SK-N-SH (cell line): ENCODE measurements around the gene GGA2. TPM values are rescaled to one million over a fixed set of nuclear protein-coding genes. Genes with fewer than 3 reads are reported as not detected.

Experiments
- CTCF ChIA-PET: fragments of 300-600, 350-600 bp; formaldehyde crosslinking; extraction: SDS; loops from one replicate; lab custom pipeline; 2021; lab: Yijun Ruan, JAX
- POLR2A ChIA-PET: fragments of 350-600 bp; sonication (Branson Sonifier 250); formaldehyde crosslinking; extraction: SDS; loops from one replicate; lab custom pipeline; 2020; ENCODE audit warnings: antibody characterized with exemption, inconsistent platforms; lab: Yijun Ruan, JAX
- DNase-seq: peaks from one replicate; pipeline ENCODE4 v3.0.0; 2012
- H2AFZ ChIP-seq: fragments of 200-600 bp; sonication (generic); 2 replicates; pipeline ENCODE4 v1.8.1; 2016; ENCODE audit warnings: antibody characterized with exemption, mild to moderate bottlenecking, low read depth
- H3F3A ChIP-seq: fragments of 200-600 bp; sonication (generic); replicated peaks from 2 replicates; pipeline ENCODE3; 2016; ENCODE audit warnings: antibody characterized with exemption, mild to moderate bottlenecking; ENCODE audit not compliant: insufficient read depth
- H3K27ac ChIP-seq, 2 experiments: fragments of 200-500 bp in 1 of 2; fragments of 200-600 bp in 1 of 2; sonication (Bioruptor generic) in 1 of 2; sonication (generic), shearing (Covaris generic) in 1 of 2; 2 replicates each; pipeline versions ENCODE4 v1.5.1 to v1.6.1; 2014 to 2016; ENCODE audit warnings: low read depth in 2 of 2, inconsistent platforms in 1 of 2, low read length in 1 of 2, mild to moderate bottlenecking in 1 of 2, mixed read lengths in 1 of 2
- H3K27me3 ChIP-seq: fragments of 200-600 bp; sonication (generic), shearing (Covaris generic); 2 replicates; pipeline ENCODE4 v1.6.1; 2016; ENCODE audit warnings: mixed run types; ENCODE audit not compliant: insufficient read depth
- H3K36me3 ChIP-seq, 2 experiments: fragments of 200-500 bp in 1 of 2; fragments of 200-600 bp in 1 of 2; sonication (Bioruptor generic) in 1 of 2; sonication (generic) in 1 of 2; replicated peaks in 1 of 2; 2 replicates each; pipeline versions ENCODE3 to v1.5.1; 2014 to 2016; ENCODE audit warnings: low read length in 1 of 2, mild to moderate bottlenecking in 1 of 2; ENCODE audit not compliant: insufficient read depth in 2 of 2, control insufficient read depth in 1 of 2
- H3K4me1 ChIP-seq, 2 experiments: fragments of 200-500 bp in 1 of 2; fragments of 200-600 bp in 1 of 2; sonication (Bioruptor generic) in 1 of 2; sonication (generic), shearing (Covaris generic) in 1 of 2; 2 replicates each; pipeline versions ENCODE4 v1.5.1 to v1.6.1; 2014 to 2016; ENCODE audit warnings: low read depth in 1 of 2, low read length in 1 of 2, mixed run types in 1 of 2; ENCODE audit not compliant: insufficient read depth in 2 of 2, control insufficient read depth in 1 of 2
- H3K4me2 ChIP-seq: fragments of 200-600 bp; sonication (generic), shearing (Covaris generic); 2 replicates; pipeline ENCODE4 v1.6.1; 2017; ENCODE audit warnings: mixed run types
- H3K4me3 ChIP-seq, 2 experiments: fragments of 200-500 bp in 1 of 2; fragments of 200-600 bp in 1 of 2; sonication (Bioruptor generic) in 1 of 2; sonication (generic), shearing (Covaris generic) in 1 of 2; 2 replicates each; pipeline versions ENCODE4 v1.5.1 to v1.8.1; 2014 to 2016; ENCODE audit warnings: low read depth in 2 of 2, inconsistent platforms in 1 of 2, low read length in 1 of 2, mild to moderate bottlenecking in 1 of 2, mixed read lengths in 1 of 2, moderate library complexity in 1 of 2
- H3K79me2 ChIP-seq: fragments of 200-600 bp; sonication (generic); 2 replicates; pipeline ENCODE4 v1.8.1; 2017; ENCODE audit warnings: mild to moderate bottlenecking; ENCODE audit not compliant: insufficient read depth
- H3K9ac ChIP-seq: fragments of 200-600 bp; sonication (generic); 2 replicates; pipeline ENCODE4 v1.6.1; 2017; ENCODE audit warnings: mixed run types
- H3K9me2 ChIP-seq: fragments of 200-600 bp; sonication (generic); 2 replicates; pipeline ENCODE4 v1.6.1; 2017; ENCODE audit warnings: mixed run types
- H3K9me3 ChIP-seq: fragments of 200-600 bp; sonication (generic); 2 replicates; pipeline ENCODE4 v1.6.1; 2017; ENCODE audit warnings: mixed run types, mild to moderate bottlenecking, moderate library complexity
- H4K20me1 ChIP-seq: fragments of 200-600 bp; sonication (generic); 2 replicates; pipeline ENCODE4 v1.6.1; 2017; ENCODE audit warnings: mild to moderate bottlenecking, mixed run types; ENCODE audit not compliant: insufficient read depth
- EZH2phosphoT487 ChIP-seq: fragments of 200-600 bp; sonication (generic); IDR thresholded peaks from 2 replicates; pipeline ENCODE4 v1.6.1; 2017; ENCODE audit warnings: low read depth, mixed run types, mild to moderate bottlenecking, antibody characterized with exemption, moderate library complexity, borderline replicate concordance
- FOXJ3 ChIP-seq: sonication (generic); formaldehyde crosslinking; IDR thresholded peaks from 2 replicates; pipeline ENCODE4 v1.5.1; 2020; ENCODE audit warnings: mild to moderate bottlenecking, missing genetic modification reagents
- GATA2 ChIP-seq: sonication (generic); formaldehyde crosslinking; IDR thresholded peaks from 2 replicates; pipeline ENCODE4 v1.5.0; 2020; ENCODE audit warnings: mild to moderate bottlenecking, missing genetic modification reagents
- NRF1 ChIP-seq: IDR thresholded peaks from 2 replicates; pipeline ENCODE4 v1.6.1; 2012; ENCODE audit warnings: low read depth, mild to moderate bottlenecking, low read length
- RFX5 ChIP-seq: IDR thresholded peaks from 2 replicates; pipeline ENCODE4 v1.6.1; 2012; ENCODE audit warnings: mild to moderate bottlenecking, improper control_type of control experiment, low read length
- SIN3A ChIP-seq: IDR thresholded peaks from 2 replicates; pipeline ENCODE4 v1.6.1; 2012; ENCODE audit warnings: low read depth, mild to moderate bottlenecking, low read length, moderate library complexity, borderline replicate concordance
- TEAD4 ChIP-seq: IDR thresholded peaks from 2 replicates; pipeline ENCODE4 v1.4.0; 2012; ENCODE audit warnings: mild to moderate bottlenecking, borderline replicate concordance; ENCODE audit not compliant: insufficient read depth
- WGBS: methylation state at CpG from one replicate; pipeline ENCODE4 v1.1.6; 2017; ENCODE audit warnings: low lambda C conversion rate; 5-methylcytosine and 5-hydroxymethylcytosine counted together
- polyA plus RNA-seq, 3 experiments: library from polyadenylated mRNA; depleted of rRNA; stranded (reverse); fragments of >200 nt; gene quantifications; 2 replicates each; pipeline ENCODE4 v1.2.3, GENCODE V29; 2012
- TF ChIP-seq, protein P1 (sequence below): IDR thresholded peaks from 2 replicates; pipeline ENCODE4 v1.4.0; 2012; ENCODE audit warnings: low read depth, borderline replicate concordance
- TF ChIP-seq, protein P2 (sequence below): fragments of 150-350 bp; IDR thresholded peaks from 2 replicates; pipeline ENCODE4 v1.6.1; 2016; ENCODE audit warnings: mild to moderate bottlenecking, low read depth, low read length
- TF ChIP-seq, protein P3 (sequence below): IDR thresholded peaks from 2 replicates; pipeline ENCODE4 v1.6.1; 2012; ENCODE audit warnings: mild to moderate bottlenecking, low read depth, low read length, moderate library complexity
- TF ChIP-seq, protein P4 (sequence below): IDR thresholded peaks from 2 replicates; pipeline ENCODE4; 2012

GGA2 gene
- polyA plus RNA-seq, 1 of the 3 experiments (the other 2 are of a cell fraction): 23.4 TPM

DNA sequence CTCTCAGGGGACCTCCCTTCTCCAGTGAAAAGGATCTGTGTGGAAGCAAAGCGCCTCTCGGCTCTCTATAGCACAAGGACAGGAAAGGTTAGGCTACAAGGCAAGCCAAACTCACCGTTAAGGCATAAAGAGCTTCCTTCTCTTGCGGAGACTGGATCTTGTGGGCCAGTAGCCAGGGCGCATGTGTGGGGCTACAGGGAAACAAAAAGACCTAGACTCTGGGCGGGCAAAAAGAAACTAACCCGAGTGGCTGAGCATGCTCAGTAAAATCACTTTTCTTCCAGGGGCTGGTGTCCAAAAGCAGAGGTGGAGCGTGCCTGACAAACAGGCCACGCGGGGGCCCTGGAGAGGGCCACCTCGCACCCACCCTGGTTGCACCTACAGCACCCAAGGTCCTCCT lies 16.1 kb downstream of the GGA2 start:
- WGBS: 92% methylated on average over 11 of the region's 11 CpGs
- CTCF ChIA-PET: no interaction called here
- Histone ChIP-seq H3K79me2 (peaks cover 30% of the 10 kb centered on the region), H3F3A (peaks cover 3% of the 10 kb centered on the region), H3K9me2 (no peaks in the 10 kb centered on the region), H3K36me3 (peaks cover 29 to 31% of the 10 kb centered on the region in 2 experiments), H2AFZ (no peak overlapping the region), H3K4me1 (peaks cover 0 to 10% of the 10 kb centered on the region in 2 experiments; a peak in 1 of 4 replicates), H3K4me2 (no peak overlapping the region), H3K4me3 (no peak overlapping the region), H3K9ac (no peak overlapping the region)
- no peak for DNase-seq
- TF ChIP-seq, protein P1, sequence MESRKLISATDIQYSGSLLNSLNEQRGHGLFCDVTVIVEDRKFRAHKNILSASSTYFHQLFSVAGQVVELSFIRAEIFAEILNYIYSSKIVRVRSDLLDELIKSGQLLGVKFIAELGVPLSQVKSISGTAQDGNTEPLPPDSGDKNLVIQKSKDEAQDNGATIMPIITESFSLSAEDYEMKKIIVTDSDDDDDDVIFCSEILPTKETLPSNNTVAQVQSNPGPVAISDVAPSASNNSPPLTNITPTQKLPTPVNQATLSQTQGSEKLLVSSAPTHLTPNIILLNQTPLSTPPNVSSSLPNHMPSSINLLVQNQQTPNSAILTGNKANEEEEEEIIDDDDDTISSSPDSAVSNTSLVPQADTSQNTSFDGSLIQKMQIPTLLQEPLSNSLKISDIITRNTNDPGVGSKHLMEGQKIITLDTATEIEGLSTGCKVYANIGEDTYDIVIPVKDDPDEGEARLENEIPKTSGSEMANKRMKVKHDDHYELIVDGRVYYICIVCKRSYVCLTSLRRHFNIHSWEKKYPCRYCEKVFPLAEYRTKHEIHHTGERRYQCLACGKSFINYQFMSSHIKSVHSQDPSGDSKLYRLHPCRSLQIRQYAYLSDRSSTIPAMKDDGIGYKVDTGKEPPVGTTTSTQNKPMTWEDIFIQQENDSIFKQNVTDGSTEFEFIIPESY: no peak
- no peak for TF ChIP-seq EZH2phosphoT487
- TF ChIP-seq SIN3A: no peak
- TF ChIP-seq GATA2 (CRISPR knock-in tag): no peak
- TF ChIP-seq, protein P2, sequence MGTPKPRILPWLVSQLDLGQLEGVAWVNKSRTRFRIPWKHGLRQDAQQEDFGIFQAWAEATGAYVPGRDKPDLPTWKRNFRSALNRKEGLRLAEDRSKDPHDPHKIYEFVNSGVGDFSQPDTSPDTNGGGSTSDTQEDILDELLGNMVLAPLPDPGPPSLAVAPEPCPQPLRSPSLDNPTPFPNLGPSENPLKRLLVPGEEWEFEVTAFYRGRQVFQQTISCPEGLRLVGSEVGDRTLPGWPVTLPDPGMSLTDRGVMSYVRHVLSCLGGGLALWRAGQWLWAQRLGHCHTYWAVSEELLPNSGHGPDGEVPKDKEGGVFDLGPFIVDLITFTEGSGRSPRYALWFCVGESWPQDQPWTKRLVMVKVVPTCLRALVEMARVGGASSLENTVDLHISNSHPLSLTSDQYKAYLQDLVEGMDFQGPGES: no peak
- TF ChIP-seq NRF1: no peak
- no peak for TF ChIP-seq TEAD4
- TF ChIP-seq FOXJ3: no peak
- TF ChIP-seq, protein P3, sequence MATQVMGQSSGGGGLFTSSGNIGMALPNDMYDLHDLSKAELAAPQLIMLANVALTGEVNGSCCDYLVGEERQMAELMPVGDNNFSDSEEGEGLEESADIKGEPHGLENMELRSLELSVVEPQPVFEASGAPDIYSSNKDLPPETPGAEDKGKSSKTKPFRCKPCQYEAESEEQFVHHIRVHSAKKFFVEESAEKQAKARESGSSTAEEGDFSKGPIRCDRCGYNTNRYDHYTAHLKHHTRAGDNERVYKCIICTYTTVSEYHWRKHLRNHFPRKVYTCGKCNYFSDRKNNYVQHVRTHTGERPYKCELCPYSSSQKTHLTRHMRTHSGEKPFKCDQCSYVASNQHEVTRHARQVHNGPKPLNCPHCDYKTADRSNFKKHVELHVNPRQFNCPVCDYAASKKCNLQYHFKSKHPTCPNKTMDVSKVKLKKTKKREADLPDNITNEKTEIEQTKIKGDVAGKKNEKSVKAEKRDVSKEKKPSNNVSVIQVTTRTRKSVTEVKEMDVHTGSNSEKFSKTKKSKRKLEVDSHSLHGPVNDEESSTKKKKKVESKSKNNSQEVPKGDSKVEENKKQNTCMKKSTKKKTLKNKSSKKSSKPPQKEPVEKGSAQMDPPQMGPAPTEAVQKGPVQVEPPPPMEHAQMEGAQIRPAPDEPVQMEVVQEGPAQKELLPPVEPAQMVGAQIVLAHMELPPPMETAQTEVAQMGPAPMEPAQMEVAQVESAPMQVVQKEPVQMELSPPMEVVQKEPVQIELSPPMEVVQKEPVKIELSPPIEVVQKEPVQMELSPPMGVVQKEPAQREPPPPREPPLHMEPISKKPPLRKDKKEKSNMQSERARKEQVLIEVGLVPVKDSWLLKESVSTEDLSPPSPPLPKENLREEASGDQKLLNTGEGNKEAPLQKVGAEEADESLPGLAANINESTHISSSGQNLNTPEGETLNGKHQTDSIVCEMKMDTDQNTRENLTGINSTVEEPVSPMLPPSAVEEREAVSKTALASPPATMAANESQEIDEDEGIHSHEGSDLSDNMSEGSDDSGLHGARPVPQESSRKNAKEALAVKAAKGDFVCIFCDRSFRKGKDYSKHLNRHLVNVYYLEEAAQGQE: no peak
- TF ChIP-seq, protein P4, sequence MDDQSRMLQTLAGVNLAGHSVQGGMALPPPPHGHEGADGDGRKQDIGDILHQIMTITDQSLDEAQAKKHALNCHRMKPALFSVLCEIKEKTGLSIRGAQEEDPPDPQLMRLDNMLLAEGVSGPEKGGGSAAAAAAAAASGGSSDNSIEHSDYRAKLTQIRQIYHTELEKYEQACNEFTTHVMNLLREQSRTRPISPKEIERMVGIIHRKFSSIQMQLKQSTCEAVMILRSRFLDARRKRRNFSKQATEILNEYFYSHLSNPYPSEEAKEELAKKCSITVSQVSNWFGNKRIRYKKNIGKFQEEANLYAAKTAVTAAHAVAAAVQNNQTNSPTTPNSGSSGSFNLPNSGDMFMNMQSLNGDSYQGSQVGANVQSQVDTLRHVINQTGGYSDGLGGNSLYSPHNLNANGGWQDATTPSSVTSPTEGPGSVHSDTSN: no peak
- TF ChIP-seq RFX5: no peak
- TF ChIP-seq, all 33 proteins: peak for 0
- no peak overlapping the region for H3K27ac ChIP-seq
- H4K20me1 ChIP-seq: peaks cover 26% of the 10 kb centered on the region; the same call in 1 of the 2 replicates
- H3K9me3 ChIP-seq: no peaks in the 10 kb centered on the region
- POLR2A ChIA-PET: no interaction called here
- H3K27me3 ChIP-seq: no peaks in the 10 kb centered on the region
